Thoracic aorta (tissue), 2 donors: Measurements from ENCODE around the gene AFAP1L2. TPM values are rescaled to one million over a fixed set of nuclear protein-coding genes. Genes with fewer than 3 reads are reported as not detected.

Source experiments
- ATAC-seq: fragments of 150-250 bp; one replicate; pipeline ENCODE4 v1.8.0; 2017; ENCODE audit warnings: low read depth; ENCODE audit not compliant: insufficient number of reproducible peaks, low FRiP score
- DNase-seq: peaks from one replicate; pipeline ENCODE4 v3.0.0-alpha.2; 2020; ENCODE audit warnings: low spot score
- H3K27ac ChIP-seq, 2 donors: fragments of 200-600 bp; sonication (generic); 1 replicate in 1 of 2; 2 replicates in 1 of 2; pipeline ENCODE4 v1.5.1; 2016; ENCODE audit warnings: mild to moderate bottlenecking in 2 of 2, moderate library complexity in 2 of 2
- H3K27me3 ChIP-seq: fragments of 200-600 bp; sonication (generic); replicated peaks from 2 replicates; pipeline ENCODE4 v1.6.0; 2016; ENCODE audit warnings: mild to moderate bottlenecking; ENCODE audit not compliant: insufficient read depth
- H3K36me3 ChIP-seq: fragments of 200-600 bp; sonication (generic); one replicate; pipeline ENCODE4 v1.5.1; 2016
- H3K4me1 ChIP-seq, 2 donors: fragments of 200-600 bp; sonication (generic); 1 replicate in 1 of 2; 2 replicates in 1 of 2; pipeline versions ENCODE4 v1.5.1 to v1.6.0; 2016; ENCODE audit warnings: low read depth in 2 of 2, mild to moderate bottlenecking in 1 of 2; ENCODE audit not compliant: control insufficient read depth in 1 of 2
- H3K4me3 ChIP-seq: fragments of 200-600 bp; sonication (generic); 2 replicates; pipeline ENCODE4 v1.5.1; 2016; ENCODE audit warnings: mild to moderate bottlenecking
- H3K9me3 ChIP-seq: fragments of 200-600 bp; sonication (generic); 2 replicates; pipeline ENCODE4 v1.5.1; 2016
- CTCF ChIP-seq: fragments of 200-600 bp; sonication (generic); IDR thresholded peaks from one replicate; pipeline ENCODE4 v1.5.1; 2019; ENCODE audit warnings: antibody characterized with exemption
- total RNA-seq, 2 donors: library from RNA; depleted of rRNA; stranded (reverse); fragments of >200 nt; gene quantifications; one replicate each; pipeline versions ENCODE4 v1.1.0 to v1.2.3, GENCODE V29; 2016

AFAP1L2 gene
- total RNA-seq, 2 donors from 2014 or later, result 7.7 to 13.3 TPM

DNA sequence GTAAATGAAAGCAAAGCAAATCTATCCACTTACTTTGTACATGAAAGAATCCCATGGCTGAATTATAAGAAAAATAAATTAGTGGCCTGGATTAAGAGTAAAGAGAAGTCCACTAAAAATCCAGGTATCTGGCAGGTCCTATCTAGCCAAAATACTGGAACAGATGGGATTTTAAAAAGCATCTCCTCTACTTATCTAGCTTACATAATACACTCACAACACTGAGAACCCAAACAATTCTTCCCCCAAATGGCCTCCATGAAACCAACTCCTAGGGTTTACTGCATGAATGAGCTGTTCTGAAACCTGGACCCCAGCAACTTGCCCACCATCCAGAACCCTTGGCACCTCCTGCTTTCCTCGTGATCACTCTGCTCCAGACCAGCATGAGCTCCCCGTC is 61.3 kb downstream of the AFAP1L2 start:
- DNase-seq (no peak), ATAC-seq (no peak)
- Histone ChIP-seq H3K4me3 (no peak overlapping the region), H3K27me3 (no peaks in the 10 kb centered on the region), H3K4me1 (peaks cover 3 to 15% of the 10 kb centered on the region in 2 donors), H3K36me3 (no peaks in the 10 kb centered on the region), H3K27ac (no peak overlapping the region), H3K9me3 (no peaks in the 10 kb centered on the region)
- no peak for TF ChIP-seq CTCF

DNA sequence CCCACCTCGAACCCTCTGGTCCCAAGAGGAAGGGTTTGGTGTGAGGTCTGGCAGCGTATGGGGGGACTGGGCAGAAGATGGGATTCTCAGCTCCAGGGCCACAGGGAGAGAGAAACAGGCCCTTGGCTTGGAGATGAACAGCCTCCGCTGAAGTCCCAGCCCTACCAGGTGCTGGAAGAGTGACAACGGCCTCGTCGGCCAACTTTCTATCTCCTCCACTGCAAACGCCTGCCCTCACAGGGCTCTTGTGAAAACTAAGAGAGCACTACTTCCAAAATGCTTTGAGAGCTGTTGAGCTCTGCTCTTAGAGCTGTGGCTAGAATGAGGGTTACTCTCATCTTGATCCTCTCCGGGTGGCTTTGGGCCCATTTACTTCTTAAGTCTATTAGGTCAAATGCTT is 63.5 kb downstream of the AFAP1L2 start:
- Histone ChIP-seq H3K27ac (no peak overlapping the region), H3K4me3 (no peak overlapping the region), H3K9me3 (no peaks in the 10 kb centered on the region), H3K4me1 (peaks cover 3 to 15% of the 10 kb centered on the region in 2 donors), H3K36me3 (no peaks in the 10 kb centered on the region), H3K27me3 (no peaks in the 10 kb centered on the region)
- ATAC-seq (no peak), DNase-seq (no peak)
- no peak for TF ChIP-seq CTCF

- Histone ChIP-seq H3K9me3 (no peaks in the 10 kb centered on the region), H3K36me3 (no peaks in the 10 kb centered on the region), H3K27ac (no peak overlapping the region), H3K4me3 (no peak overlapping the region), H3K4me1 (peaks cover 0 to 18% of the 10 kb centered on the region in 2 donors), H3K27me3 (no peaks in the 10 kb centered on the region)
- no peak for TF ChIP-seq CTCF
- ATAC-seq (no peak), DNase-seq (no peak)
Measured at GRCh38 chr10:114337510-114338462, 66.5 kb downstream of the AFAP1L2 start.

GRCh38 chr10:114336823-114337509 is 67.3 kb downstream of the AFAP1L2 start:
- Histone ChIP-seq H3K4me3 (no peak overlapping the region), H3K36me3 (no peaks in the 10 kb centered on the region), H3K27ac (no peak overlapping the region), H3K9me3 (no peaks in the 10 kb centered on the region), H3K27me3 (no peaks in the 10 kb centered on the region), H3K4me1 (peaks cover 6 to 26% of the 10 kb centered on the region in 2 donors)
- DNase-seq (no peak), ATAC-seq (no peak)
- no peak for TF ChIP-seq CTCF

GRCh38 chr10:114335614-114336013 is 68.7 kb downstream of the AFAP1L2 start:
- no peak overlapping the region for H3K27ac ChIP-seq
- no peak for TF ChIP-seq CTCF
- ATAC-seq (no peak), DNase-seq (no peak)
- H3K4me1 ChIP-seq, result peaks cover 6 to 31% of the 10 kb centered on the region in 2 donors
- H3K9me3 ChIP-seq, result no peaks in the 10 kb centered on the region
- no peaks in the 10 kb centered on the region for H3K36me3 ChIP-seq
- H3K4me3 ChIP-seq, result no peak overlapping the region
- H3K27me3 ChIP-seq, result no peaks in the 10 kb centered on the region
